ENCODE data around the gene DNAJB12.
"Not testable (repeated sequence)": the region's sequence is repeated elsewhere in the genome, so short reads cannot be mapped to it uniquely, and the experiment has no call there.

DNAJB12 gene

GRCh38 chr10:72354356-72355213 lies at the start of gene DNAJB12:
Gene DNAJB12 (minus strand): TSS chr10:72354919. CDS start chr10:72354897, 22 bp downstream.
- DNase-seq (ENCODE audit: low spot score) = peak; percentile 89

GRCh38 chr10:72395581-72395980 lies 40.9 kb upstream of the DNAJB12 start:
- not testable (repeated sequence) for DNase-seq (ENCODE audit: low spot score)

GRCh38 chr10:72392571-72392970 lies 37.9 kb upstream of the DNAJB12 start:
- no peak for DNase-seq (ENCODE audit: low spot score)

DNA sequence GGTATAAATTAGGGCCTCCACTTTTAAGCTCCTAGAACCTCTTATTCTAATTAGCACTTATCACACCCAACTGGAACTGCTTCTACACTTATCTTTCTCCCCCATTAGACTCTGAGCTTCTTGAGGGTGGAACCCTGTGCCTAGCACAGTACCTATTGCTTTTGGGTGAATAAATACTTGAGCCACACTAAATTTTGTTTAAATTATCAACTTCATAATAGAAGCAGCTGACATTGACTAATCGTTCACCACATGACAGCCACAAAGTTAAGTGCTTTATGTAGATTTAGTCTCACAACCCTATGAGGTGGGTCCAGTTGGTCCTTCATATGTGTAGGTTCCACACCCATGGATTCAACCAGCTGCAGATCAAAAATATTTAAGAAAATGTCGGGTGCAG lies 36.0 kb upstream of the DNAJB12 start:
- no peak for DNase-seq (ENCODE audit: low spot score)

DNA sequence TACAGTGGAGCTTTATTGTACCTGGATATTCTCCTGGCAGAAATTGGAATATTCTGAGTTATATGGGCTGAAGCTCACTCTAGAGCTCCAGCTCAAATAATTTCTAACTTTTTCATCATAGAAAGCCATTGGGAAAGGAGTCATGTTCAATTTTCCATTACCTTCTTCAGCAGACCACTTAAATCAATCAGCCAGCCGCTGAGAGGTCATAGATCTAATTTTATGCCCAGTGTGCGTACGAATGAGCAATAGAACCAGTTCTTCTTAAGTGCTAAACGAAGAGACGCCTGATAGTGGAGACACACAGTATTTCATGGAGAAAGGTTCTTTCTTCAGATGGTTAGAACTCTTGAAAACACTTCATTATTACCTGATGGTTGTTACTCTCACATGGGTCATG lies 35.0 kb upstream of the DNAJB12 start:
- DNase-seq (ENCODE audit: low spot score) = no peak

DNA sequence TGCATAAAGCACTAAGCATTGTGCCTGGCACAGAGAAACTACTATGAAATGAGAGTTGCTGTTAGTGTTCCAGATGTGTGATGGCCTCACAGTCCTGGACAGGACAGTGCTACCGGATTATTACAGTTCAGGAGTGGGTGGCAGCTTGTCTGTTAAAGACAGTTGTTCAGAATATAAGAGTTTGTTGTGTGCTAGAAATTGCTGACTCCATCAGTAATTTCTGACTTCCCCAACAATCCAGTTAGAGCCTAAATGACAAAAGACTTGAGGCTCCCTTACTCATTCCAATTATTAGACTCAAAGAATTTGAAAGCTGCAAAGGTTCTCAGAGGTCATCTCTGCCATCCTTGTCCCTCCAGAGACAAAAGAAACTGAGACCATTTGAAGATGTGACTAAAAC lies 34.3 kb upstream of the DNAJB12 start:
- DNase-seq (ENCODE audit: low spot score) = no peak

DNA sequence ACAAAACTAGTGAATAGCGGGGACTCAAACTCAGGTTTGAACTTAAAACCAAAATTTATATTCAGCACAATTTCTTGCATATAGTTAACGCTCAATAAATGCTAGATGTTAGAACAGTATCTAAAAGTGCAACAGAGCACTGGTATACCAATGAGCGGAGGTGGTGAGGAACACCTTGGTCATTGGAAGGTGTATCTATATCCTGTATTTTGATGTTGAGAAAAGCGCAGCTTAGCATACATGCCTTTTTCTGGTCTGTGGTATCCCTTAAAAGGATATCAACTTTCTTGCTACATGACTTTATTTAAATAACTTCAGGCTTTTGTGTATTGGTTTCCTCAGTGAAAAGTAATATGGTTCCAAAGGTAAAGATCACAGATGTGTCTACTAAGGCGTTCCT lies 33.3 kb upstream of the DNAJB12 start:
- no peak for DNase-seq (ENCODE audit: low spot score)

DNA sequence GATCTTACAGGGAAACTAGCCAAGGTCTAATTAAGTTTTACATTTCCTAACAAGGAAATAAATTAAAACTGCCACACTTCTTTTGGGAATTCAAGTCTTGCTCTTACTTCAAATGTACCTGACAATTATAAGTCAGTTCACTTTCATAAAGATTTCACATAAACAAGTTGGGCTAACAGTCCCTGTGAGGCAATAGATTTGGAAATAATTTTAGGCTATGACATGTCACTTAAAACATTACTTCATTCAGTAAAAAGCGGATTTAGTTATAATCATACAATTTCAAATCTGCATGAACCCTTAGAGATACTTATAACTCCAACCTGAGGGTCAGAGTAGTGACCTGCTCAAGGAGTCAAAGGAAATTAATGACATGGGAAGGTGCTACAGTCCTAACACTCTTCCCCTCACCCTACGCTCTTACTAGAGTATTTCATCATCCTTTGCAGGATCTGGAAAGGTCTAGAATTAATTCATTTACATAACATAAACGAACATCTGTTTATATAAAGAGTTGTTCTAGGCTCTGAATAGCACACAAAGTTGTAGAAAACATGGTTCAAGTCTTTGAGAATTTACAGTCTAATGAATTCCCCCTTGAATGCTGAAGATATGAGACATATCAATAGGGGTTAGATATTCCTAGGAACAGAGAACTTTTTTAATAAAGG lies 32.3 kb upstream of the DNAJB12 start:
- DNase-seq (ENCODE audit: low spot score) = no peak

DNA sequence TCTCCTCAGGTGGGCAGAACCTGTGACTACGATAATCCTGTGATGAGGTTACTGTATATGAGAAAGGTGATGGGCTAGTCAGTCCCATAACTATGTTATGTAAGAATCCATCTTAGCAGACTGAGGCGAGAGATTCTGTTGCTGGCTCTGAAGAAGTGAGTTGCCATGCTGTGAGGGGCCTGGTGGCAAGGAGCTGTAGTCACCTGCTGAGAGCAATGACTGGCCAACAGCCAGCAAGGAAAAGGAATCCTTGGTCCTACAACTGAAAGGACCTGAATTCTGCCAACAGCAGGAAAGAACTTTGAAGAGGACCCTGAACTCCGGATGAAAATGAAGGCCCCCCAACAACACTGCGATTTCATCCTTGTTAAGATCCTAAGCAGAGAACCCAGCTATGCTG lies 31.0 kb upstream of the DNAJB12 start:
- DNase-seq (ENCODE audit: low spot score) = no peak

DNA sequence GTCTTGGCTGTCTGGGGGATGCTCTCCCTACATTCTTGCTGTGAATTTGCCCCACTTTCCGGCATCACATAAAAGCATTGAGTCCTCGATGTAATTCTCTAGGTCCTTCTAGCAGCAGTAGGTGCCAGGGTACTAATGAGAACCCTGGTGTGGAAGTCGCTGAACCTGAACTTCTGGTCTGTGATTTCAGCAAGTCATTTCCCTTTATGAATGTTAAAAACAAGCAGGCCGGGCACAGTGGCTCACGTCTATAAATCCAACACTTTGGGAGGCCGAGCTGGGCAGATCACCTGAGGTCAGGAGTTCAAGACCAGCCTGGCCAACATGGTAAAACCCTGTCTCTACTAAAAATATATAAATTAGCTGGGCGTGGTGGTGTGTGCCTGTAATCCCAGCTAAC lies 30.3 kb upstream of the DNAJB12 start:
- DNase-seq (ENCODE audit: low spot score) = peak; percentile 2

- DNase-seq (ENCODE audit: low spot score) = no peak
Observed at GRCh38 chr10:72379776-72380175, 25.1 kb upstream of the DNAJB12 start.

GRCh38 chr10:72379062-72379461 lies 24.3 kb upstream of the DNAJB12 start:
- DNase-seq (ENCODE audit: low spot score) = no peak

GRCh38 chr10:72375585-72375984 lies 20.9 kb upstream of the DNAJB12 start:
- DNase-seq (ENCODE audit: low spot score) = no peak

DNA sequence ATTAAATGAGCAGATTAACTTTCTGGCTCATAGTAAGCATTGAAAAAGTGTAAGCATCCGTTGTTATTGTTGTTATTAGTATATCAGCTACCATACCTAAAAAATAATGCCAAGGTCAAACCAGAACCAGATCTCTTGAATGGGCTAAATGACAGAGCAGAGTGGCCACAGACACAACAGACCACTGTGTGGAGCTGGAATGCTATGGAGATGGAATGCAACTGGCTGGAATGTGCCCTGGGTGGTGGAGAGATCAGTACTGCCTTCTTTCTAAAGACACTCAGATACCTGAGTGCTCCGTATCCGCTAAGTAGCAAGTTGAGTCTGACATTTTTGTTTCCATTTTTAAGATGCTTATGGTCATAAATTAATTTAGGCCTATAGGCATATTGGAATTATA lies 20.5 kb upstream of the DNAJB12 start:
- DNase-seq (ENCODE audit: low spot score) = no peak

DNA sequence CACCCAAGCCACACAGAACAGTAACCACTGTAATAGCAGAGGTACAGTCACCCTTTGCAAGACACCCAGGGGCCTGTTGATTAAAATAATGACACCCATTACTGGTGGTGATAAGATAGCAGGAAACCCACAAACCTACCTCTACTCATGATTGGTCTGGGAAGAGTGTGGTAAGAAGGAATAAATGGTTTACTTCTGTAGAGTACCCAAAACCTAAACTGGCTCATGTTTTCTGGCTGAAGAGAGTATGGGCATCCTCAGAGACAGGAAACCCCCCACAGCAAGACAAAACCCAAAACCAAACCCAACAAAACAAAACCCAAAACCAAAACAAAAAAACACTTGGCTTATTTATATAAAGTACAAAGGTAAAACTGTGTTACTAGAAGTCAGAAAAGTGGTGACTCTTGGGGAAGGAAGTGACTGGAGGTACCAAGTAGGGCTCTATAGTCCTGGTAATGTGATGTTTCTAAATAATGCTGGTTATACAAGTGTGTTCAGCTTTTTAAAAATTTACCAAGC lies 15.5 kb upstream of the DNAJB12 start:
- DNase-seq (ENCODE audit: low spot score) = no peak

- no peak for DNase-seq (ENCODE audit: low spot score)
Observed at GRCh38 chr10:72367301-72367960, 12.7 kb upstream of the DNAJB12 start.

- DNase-seq (ENCODE audit: low spot score) = no peak
Observed at GRCh38 chr10:72365106-72365895, 10.6 kb upstream of the DNAJB12 start.

- DNase-seq (ENCODE audit: low spot score) = peak; percentile 83
Observed at GRCh38 chr10:72364239-72364777, 9.6 kb upstream of the DNAJB12 start.

DNA sequence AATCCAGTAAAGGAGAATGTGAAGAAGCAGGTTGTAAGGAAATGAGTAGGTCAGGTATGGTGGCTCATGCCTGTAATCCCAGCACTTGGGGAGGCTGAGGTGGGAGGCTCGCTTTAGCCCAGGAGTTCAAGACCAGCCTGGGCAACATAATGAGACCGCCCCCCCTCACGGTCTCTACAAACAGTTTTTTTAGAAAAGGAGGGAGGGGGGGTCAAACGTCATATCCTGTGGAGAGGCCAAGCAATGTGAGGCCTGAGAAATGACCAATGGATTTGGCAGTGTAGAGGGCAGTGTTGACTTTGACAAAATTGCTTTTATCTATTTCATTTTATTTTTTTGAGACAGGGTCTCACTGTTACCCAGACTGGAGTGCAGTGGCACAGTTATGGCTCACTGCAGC lies 2.3 kb upstream of the DNAJB12 start:
- DNase-seq (ENCODE audit: low spot score) = no peak

- DNase-seq (ENCODE audit: low spot score) = no peak
Observed at GRCh38 chr10:72356115-72356514, 1.4 kb upstream of the DNAJB12 start.

- DNase-seq (ENCODE audit: low spot score) = no peak
Observed at GRCh38 chr10:72355214-72355555, 466 bp upstream of the DNAJB12 start.

DNA sequence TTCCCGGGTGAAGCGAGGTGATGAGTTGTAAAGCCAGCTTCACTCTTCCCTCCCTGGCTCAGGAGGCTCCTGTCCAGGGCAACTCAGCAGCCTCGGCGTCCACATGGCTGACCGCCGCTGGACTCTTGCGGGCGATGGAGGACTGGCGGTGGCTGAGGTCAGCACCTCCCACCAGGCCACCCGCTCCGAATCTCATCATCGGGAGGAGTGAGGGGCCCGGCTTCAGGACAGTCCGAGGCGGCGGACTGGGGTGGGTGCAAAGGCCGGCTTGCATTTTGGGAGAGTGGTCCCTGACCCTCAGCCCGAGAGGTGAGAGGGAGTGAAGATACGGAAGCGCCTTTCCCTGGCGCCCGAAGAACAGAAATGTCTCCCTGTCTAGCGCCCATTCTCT lies 759 bp downstream of the DNAJB12 start:
- DNase-seq (ENCODE audit: low spot score) = no peak

All from NAMALWA (cell line).